Measurements from ENCODE around the gene SLC2A6.

Gene SLC2A6

DNA sequence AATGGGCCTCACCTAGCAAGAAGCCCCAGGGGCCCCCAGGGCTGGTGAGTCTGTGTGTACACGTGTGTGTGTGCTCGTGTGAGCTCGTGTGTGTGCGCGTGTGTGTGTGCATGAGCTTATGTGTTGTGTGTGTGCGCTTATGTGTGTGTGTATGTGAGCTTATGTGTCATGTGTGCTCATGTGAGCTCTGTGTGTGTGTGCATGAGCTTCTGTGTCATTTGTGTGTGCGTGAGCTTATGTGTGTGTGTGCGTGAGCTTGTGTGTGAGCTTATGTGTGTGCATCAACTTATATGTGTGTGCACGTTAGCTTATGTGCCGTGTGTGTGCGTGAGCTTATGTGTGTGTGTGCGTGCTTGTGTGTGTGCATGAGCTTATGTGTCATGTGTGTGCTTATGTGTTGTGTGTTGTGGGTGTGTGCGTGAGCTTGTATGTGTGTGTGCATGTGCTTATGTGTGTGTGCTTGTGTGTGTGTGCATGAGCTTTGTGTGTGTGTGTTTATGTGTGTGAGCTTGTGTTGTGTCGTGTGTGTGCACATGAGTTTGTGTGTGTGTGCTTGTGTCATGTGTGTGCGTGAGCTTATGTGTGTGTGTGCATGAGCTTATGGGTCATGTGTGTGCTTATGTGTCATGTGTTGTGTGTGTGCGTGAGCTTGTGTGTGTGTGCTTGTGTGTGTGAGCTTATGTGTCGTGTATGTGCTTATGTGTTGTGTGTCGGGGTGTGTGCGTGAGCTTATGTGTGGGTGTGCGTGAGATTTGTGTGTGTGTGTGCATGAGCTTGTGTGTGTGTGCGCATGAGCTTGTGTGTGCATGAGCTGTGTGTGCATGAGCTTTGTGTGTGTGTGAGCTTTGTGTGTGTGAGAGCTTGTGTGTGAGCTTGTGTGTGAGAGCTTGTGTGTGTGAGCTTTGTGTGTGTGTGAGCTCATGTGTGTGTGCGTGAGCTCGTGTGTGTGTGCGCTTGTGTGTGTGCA is 16.7 kb upstream of the SLC2A6 start:
- no peak for DNase-seq

DNA sequence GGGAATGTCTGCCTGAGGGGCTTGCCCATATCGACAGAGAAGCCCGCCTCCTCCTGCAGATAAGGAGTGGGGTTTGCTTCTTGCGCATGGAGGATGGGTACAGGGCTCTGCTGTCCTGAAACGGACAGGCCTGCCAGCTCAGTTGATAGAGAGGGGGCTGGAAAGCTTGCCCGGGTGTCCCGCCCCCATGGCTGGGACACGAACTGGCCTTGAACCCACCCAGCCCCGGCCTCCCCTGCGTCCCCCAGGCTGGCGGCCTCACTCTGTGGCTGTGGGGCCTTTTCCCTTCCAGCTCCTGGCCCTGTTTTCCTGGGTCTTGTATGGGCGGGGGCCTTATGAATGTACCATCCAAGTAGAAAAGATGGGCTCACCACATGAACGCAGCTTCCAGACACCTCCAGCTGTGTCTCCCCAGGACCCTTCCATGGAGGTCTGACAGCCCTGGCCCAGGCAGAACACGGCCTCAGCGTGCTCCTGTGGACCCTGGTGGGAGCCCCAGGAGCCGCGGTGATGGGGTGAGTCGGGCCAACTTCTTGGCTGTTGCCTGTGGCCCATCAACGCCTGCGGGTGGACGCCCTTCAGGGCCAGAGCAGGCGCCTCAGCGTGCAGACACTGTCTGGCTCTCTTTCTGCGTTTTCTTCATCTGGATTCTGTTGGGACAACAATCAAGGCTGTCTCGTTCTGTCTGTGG is 15.9 kb upstream of the SLC2A6 start:
- no peak for DNase-seq

DNA sequence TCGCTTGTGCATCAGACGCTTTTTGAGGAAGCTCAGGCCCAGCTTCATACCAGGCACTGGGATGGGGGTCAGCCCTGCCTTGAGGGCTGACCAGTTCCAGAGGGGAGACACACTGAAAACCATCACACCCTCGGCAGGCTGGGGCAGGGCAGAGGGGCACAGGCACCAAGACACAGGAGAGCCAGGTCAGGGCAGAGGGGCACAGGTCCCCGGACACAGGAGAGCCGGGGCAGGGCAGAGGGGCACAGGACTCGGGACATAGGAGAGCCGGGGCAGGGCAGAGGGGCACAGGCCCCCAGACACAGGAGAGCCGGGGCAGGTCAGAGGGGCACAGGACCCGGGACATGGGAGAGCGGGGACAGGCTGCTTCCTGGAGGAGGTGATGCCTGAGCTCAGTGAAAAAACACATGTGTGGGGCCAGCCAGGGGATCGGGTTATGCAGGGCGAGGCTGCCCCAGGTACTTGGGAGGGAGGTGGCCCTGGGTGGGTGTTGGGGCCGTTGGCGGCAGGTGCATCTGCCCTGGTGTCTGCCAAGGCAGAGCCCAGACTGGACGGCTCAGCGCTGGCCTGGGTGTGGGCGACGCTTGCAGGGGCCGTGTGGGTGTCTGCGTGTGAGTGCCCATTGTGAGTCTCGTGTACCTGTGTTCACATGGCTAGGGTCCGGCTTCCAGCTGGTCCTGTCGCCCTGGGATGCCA is 15.1 kb upstream of the SLC2A6 start:
- DNase-seq, result no peak

DNA sequence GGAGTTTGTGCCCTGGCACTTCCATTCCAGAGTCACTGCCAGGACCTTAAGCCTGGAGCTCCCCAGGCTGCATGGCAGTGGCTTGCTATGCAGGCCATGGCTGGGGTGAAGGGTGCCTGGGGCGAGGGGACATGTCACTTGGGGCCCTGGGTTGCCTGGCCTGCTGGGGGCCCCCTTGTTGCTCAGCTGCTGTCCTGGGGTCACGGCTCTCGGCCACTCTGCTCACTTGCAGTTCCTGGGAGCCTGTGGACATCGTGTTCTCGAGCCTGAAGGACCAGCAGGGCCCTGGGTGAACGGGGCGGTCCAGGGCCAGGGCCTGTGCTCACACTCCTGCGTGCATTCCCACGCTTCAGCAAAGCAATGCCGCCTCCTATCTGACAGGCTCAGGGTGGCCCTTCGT is 14.5 kb upstream of the SLC2A6 start:
- DNase-seq, result no peak

DNA sequence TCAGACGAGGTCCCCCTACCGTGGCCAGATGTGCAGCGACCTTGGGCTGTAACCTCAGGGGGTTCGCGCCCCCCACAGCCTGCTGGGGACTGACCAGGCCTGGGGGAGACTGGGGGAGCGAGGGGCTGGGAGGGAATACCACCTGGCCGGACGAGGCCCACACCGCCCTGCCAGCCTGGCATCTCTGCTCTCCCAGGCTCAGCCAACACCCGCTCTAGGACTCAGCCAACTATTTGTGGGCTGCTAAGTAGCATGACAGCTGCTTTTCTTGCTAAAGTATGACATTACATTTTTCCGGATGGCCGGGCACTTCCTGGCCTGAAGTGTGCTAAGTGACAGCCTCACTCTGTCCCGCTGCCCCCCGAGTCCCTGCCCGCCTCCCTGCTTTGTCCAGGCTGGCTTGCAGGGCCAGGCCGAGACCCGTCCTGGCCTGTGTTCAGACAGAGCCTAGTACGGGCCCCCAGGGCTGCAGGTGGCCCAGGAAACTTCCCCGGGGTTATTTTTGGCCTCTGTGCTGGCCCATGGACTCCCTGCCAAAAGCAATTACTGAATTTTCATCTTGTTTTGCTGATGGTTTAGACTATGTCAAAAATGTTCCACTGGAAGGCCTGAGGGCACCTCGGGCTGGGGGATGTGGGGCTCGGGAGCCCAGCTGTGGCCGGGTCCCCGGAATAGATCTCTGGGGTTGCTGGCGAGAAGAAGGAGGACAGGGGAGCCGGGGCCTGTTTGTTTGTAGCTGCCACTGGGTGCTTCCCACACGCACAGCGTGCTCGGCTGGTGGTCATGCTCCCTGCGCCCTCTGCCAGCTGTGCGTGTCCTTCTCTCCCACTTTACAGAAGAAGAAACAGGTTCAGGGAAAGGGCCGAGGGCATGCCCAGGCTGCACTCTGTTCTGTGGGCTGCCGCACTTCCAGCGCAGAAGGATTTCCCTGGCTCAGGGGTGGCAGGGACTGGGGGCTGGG is 13.4 kb upstream of the SLC2A6 start:
- peak in 1 of 2 experiments; percentile 24 for DNase-seq

DNA sequence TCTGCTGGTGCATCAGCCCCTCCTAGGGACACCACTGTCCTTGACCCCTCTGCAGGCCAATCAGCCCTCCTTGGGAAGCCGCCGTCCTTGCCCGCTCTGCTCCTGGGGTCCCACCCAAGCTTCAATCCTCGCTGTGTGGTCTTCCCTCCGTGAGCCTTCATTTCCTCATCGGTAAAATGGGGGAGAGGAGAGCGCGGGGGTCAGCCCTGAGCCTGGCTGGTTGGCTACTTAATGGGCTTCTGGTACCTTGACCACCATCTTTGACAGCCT is 12.7 kb upstream of the SLC2A6 start:
- no peak for DNase-seq

DNA sequence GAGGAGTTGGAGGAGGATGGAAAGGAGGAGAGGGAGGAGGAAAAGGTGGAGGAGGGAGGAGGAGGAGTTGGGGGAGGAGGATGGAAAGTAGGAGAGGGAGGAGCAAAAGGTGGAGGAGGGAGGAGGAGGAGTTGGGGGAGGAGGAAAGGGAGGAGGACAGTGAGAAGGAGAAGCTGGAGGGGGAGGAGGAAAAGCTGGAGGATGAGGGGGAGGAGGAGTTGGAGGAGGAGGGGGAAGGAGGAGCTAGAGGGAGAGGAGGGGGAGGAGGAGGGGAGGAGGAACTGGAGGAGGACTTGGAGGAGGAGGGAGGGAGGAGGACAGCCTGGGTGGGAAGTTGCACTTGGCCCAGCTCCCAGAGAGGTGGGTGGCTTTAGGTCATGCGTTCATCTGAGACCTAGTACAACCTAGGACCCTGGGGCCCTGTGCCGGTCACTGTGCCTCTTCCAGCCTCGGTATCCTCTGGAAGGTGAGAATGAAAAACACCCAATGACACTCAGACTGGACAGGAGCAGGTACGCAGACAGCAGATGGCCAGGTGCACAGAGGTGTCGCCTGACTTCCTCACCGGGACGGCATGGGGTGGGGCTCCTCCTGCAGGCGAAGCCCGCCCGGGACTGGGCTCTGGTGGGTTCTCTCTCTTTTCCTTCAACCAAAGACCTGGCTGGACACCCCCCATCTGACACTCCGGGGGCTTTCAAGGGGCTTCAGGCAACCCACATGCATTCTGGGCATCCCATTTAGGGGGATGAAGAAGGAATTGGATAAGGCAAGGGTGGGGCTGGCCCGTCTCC is 12.2 kb upstream of the SLC2A6 start:
- DNase-seq, result no peak

DNA sequence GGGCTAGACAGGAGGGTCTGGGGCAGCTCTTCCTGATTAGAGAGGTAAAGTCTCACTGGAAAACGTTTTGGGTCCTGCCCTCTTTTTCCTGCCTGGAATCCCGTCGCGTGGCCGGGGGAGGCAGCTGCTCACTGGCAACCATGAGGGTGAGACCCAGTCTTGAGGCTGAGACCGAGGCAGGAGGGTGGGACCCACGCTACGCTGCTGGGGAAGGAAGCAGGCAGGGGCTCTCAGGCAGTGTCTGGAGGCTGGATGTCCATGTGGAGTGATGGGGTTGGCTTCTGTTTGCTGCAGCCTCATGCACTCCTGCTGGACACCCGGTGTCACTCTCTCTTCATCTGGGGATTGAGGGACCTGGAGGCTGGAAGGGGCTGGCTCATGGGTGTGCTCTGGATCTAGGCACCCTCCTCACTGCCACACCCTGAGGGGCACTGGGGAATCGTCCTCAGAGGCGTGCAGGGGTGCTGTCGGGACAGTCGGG is 11.3 kb upstream of the SLC2A6 start:
- DNase-seq, result no peak

DNA sequence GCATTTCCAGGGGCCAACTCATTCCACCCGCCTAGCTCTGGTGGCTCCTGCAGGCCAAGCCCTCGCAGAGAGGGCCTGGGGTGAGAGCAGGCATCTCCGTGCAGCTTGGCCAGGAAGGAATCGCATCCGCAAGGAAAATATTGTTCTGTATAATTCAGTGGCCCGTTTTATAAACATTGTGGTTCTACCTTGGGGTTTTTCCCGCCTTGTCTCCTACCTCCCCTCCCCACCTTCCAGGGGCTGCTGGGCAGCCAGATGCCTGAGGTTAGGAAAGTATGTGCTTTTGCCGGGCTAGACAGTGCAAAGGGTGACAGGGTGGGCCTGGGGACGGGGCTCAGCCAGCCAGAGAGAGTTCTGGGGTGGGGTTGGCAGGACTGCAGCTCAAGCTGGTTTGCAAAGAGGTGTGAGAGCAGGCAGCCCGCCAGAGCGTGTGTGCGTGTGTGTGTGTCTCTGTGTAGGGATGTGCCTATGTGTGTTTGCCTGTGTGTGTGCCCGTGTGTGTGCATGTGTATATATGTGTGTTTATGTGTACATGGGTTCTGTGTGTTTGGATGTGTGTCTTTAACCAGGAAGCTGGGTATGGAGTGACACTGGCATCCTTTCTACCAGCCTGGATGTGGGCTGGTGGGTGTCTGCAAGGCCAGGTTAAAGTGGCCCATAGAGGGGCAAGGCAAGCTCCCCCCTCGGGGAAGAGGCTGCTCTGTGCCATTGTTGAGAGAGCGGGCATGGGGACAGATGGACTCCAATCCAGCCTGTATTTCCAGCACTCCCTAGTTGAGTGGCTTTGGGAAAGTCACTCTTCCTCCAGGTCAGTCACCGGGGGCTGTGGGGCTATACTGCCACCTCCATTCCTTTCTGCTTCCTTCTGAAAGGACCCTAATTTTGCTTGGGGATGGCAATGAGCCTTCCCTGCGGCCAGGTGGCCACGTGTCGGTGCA is 10.6 kb upstream of the SLC2A6 start:
- no peak for DNase-seq

DNA sequence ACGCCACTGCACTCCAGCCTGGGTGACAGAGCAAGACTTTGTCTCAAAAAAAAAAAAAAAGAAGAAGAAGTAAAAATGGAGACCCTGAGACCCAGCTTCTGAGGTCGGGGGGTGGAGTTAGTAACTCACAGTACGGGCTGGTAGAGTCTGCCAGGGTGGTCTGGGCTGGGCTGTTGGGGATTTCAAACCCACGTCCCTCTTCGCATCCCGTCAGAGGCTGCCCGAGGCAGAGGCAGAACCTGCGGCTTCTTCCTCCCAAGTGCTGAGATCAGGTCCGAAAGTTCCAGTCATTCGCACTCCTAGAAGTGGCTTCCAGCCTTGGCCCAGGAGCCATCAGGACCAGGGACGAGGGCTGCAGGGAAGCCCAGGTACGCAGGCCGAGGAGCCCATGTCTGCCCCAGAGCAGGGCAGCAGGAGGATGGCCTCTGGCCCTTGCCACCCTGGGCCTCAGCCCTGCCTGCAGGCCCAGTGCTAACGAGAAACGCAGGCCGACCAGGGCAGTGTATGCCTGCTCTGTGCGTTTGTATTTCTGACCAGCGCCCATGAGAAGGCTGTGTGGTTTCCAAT is 9.9 kb upstream of the SLC2A6 start:
- DNase-seq, result no peak

DNA sequence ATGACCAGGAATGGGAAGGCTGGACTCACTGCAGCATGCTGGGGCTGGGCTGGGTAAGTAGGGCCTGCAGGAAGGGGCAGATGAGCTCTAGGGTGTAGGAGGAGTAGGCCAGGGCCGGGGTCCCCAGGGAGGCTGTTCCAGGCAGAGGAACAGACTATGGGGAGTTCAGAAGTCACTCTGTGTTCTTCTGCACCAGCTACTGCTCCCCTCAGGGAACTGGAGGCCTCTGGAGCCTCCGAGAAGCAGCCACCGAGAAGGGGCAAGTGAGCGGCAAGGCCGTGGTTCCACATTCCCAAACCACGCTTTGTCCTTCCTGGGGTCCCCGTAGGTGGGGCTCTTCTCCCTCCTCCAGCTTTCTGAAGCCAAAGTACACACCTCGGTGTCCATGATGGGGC is 8.4 kb upstream of the SLC2A6 start:
- DNase-seq, result no peak

DNA sequence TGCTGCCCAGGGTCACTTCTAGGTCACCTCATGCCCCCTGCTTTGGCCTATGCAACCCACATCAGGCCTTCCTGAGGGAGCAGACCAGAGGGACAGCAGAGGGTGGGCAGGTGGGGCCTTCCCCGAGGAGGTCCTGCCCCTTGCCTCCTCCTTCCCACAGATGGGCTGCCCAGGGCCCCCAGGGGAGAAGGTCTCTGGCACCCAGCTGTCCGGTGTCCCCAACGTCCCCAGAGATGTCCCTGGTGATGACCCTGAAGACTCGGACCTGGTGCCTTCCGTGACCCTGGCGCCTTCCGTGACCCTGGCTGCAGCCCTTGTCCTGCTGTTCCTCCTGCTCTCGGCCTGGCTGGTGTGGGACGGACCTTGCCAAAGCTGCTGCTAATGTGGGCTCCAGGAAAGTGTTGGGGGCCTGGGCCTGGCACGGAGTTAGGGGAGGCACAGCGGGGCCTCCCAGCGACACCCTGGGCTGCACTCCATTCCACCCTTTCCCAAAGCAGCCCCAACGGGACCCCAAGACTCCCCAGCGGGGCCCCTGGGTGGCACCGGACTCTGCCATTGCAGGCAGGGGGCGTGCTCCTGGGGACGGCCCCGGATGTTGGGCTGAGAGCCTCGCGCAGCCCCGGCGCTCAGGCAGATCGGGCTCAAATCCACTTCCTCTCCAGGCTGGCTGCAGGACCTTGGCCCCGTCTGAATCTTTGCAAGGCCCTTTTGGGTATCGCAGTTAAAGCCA is 6.8 kb upstream of the SLC2A6 start:
- DNase-seq, result no peak

DNA sequence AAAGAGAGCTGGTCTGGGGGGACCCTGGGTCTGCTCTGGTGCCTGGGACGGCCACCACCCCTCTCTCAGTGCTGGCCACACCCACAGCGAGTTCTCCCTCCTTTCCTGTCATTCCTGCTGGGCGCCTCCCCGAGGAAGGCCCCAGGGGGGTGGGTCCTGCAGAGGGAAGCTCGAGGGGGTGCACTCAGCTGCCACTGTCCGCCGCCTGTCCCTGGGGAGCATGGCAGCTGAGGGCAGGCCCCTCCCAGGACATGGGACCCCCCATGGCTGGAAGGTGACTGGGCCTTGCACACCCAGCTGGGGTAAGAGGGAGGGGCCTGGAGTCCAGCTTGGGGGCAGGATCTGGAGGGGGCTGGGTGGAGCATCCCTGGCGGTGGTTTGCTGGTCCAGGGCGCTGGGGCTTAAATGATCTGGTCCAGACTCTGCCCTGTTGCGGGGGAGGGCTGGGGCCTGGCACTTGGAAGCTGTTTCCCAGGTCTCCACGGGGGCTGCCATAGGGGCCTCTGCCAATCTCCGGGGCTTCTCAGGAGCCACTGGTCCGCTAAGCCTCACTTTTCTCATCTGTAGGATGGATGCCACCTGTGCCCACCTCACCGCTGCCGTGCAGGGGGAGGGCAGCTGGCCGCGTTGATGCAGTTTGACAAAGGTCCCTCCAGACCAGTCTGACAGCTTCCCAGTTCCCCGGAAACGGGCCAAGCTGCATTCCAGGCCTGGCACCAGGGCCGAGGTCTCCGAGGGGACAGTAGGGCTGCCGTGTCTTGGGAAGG is 6.0 kb upstream of the SLC2A6 start:
- DNase-seq, result no peak

DNA sequence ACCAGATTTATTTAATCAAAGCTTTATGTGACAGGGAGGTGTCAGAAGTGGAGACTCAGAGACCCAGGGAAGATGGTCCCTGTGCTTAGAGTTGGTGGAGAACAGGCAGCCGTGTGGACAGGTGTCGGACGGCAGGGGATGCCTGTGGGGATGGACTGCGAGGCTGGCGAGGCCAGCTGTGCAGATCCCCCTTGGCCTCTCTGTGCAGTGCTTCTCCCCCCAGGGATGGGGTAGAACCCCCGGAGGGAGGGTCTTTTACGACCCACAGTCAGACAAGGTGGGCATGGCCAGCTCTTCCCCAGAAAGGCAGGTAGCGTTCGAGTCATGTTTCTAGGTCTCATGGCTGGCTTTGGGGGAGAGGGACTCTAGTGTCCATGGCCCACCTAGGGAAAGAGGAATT is 4.7 kb upstream of the SLC2A6 start:
- no peak for DNase-seq

DNA sequence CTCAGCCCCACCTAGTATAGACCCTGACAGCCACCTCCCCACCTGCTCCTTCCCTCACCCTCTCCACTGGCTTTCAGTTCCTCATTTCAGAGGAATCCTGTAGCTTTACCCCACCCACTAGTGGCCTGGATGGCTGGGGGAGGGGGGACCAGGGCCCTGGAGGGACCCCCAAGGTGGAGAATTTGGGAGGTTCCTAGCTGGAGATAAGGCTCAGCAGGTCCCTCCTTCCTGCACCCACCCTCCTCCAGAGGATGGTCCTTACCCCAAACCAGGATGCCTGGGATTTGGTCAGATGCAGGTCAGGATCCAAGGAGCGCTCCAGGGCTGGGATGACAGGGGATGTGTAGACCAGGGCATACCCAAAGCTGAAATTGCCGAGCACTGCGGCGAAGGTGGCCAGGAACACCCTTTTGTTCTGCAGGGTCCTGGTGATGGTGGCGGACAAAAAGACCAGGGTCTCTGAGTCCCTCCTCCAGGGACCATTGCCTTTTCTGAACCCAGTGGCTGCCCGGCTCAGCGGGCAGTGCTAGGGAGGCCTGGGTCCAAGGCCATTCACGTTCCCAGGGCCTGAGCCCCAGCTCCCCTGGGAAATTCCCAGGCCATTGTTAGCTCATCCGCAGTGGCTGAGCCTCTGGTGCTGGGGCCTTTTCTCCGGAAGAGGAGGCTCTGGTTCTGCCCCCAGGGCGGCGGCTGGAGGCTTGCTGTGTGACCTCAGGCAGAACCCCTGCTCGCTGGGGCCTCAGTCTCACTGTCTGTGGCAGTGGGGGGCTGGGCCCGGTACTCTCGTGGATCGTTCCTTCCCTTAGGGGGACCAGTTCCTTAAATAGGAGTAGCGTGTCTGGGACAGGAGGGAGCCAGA is 678 bp downstream of the SLC2A6 start:
- no peak for DNase-seq

DNA sequence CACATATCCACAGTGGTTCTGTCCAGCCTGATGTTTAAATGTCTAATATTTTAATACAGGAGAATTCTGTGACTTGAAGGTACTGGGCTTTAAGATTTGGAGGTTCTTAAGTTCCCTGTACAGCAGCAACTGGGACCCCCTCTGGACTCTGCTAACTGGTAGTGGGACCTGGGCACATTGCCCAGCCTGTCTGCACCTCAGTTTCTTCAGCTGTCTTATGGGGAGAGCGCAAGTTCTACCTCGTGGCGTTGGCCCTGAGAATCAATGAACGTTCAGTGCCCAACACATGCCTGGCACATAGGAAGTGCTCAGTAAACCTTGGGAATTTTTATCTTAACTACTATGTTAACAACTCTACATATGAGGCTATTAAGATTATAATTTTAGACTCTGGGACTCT is 1.4 kb downstream of the SLC2A6 start:
- DNase-seq, result no peak

DNA sequence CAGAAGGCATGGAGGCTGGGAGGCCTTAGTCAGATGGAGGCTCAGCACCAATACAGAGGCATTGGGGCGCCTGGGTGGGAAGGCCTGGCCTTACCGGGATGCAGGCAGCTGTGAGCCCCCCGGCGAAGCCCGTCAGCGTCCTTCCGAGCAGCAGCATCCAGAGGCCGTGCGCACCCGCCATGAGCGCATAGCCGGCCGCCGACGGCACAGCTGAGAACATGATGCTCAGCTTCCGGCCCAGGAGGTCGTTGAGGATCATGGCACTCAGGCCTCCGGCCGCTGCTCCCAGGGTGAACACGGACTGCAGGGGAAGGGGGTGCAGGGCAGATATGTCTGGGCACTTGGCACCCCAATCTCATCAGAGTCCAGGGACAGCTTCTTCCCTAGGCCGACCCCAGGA is 2.0 kb downstream of the SLC2A6 start:
- no peak for DNase-seq

Measured in NCI-H446 (cell line).